Panc1 (cell line): ENCODE measurements around the gene PEX7. TPM values are rescaled to one million over a fixed set of nuclear protein-coding genes. Genes with fewer than 3 reads are reported as not detected.

Experiments used
- ATAC-seq: fragments of 200-7000 bp; cut with Tn5 transposase; 2 replicates; pipeline ENCODE4 v1.9.1; 2020; ENCODE audit warnings: mild to moderate bottlenecking, moderate library complexity
- BruUV-seq: library from RNA; stranded (reverse); fragments of 400-500 nt; replicated peaks from 2 replicates; lab custom pipeline; 2021; lab: Mats Ljungman, UMichigan
- CTCF ChIA-PET: fragments of 300-600 bp; sonication (Branson Sonifier 250); formaldehyde crosslinking; loops from one replicate; lab custom pipeline; 2022; ENCODE audit warnings: antibody characterized with exemption; lab: Charles Lee
- POLR2A ChIA-PET: fragments of 300-600 bp; sonication (Branson Sonifier 250); formaldehyde crosslinking; loops from one replicate; lab custom pipeline; 2022; ENCODE audit warnings: antibody characterized with exemption; lab: Charles Lee
- DNase-seq: peaks from one replicate; pipeline ENCODE4 v3.0.0-alpha.2; 2010; ENCODE audit warnings: low read depth, low spot score
- H3K27ac ChIP-seq: 2 replicates; pipeline ENCODE4 v1.5.1; 2011; ENCODE audit warnings: mild to moderate bottlenecking, low read length, inconsistent platforms
- H3K27me3 ChIP-seq: fragments of 200-500 bp; sonication (Bioruptor generic); 2 replicates; pipeline ENCODE4 v1.6.0; 2014; ENCODE audit warnings: low read length, inconsistent platforms; ENCODE audit not compliant: control insufficient read depth, insufficient read depth
- H3K36me3 ChIP-seq: fragments of 200-500 bp; sonication (Bioruptor generic); 2 replicates; pipeline ENCODE4 v1.5.1; 2014; ENCODE audit warnings: inconsistent platforms, mild to moderate bottlenecking, low read length, moderate library complexity; ENCODE audit not compliant: control insufficient read depth, insufficient read depth
- H3K4me1 ChIP-seq: 2 replicates; pipeline ENCODE4 v1.5.1; 2011; ENCODE audit warnings: inconsistent platforms, mild to moderate bottlenecking, low read length, moderate library complexity; ENCODE audit not compliant: control insufficient read depth, insufficient read depth
- H3K4me3 ChIP-seq, 2 experiments: 2 replicates each; pipeline ENCODE4 v1.5.1; 2011 to 2012; ENCODE audit warnings: low read depth in 2 of 2, low read length in 2 of 2, mild to moderate bottlenecking in 2 of 2, inconsistent platforms in 1 of 2, moderate library complexity in 1 of 2
- H3K9me3 ChIP-seq: fragments of 200-500 bp; sonication (Bioruptor generic); 2 replicates; pipeline ENCODE4 v1.5.1; 2014; ENCODE audit warnings: low read depth, mild to moderate bottlenecking, inconsistent platforms, low read length, moderate library complexity; ENCODE audit not compliant: control insufficient read depth, insufficient read depth
- POLR2AphosphoS5 ChIP-seq: IDR thresholded peaks from 2 replicates; pipeline ENCODE4 v1.6.1; 2012; ENCODE audit warnings: mild to moderate bottlenecking, low read depth, low read length, moderate library complexity
- SIN3A ChIP-seq: IDR thresholded peaks from 2 replicates; pipeline ENCODE4 v1.6.1; 2012; ENCODE audit warnings: low read depth, mild to moderate bottlenecking, low read length, moderate library complexity, borderline replicate concordance; ENCODE audit not compliant: insufficient read depth
- TCF7L2 ChIP-seq: IDR thresholded peaks from 2 replicates; pipeline ENCODE4 v1.6.1; 2011; ENCODE audit warnings: mild to moderate bottlenecking, low read depth, low read length, inconsistent platforms
- in situ Hi-C: cut with HindIII; loops from 2 replicates; pipeline ENCODE4 v1.10.0; 2016; ENCODE audit warnings: low sequenced_read_pairs, low pct_unique_long_range_greater_than_20kb
- intact Hi-C: fragments of 100-400 bp; cut with micrococcal nuclease; formaldehyde crosslinking; loops from one replicate; pipeline ENCODE4 v1.10.0; 2022; ENCODE audit not compliant: unreplicated experiment
- total RNA-seq: library from RNA; stranded (reverse); gene quantifications from one replicate; pipeline ENCODE4 v1.2.1, GENCODE V29; 2021; ENCODE audit not compliant: unreplicated experiment
- TF ChIP-seq, protein P1 (sequence below), 2 experiments: IDR thresholded peaks; 2 replicates each; pipeline ENCODE4 v1.6.1; 2011 to 2012; ENCODE audit warnings: low read depth in 2 of 2, control low read depth in 1 of 2, low read length in 1 of 2, mild to moderate bottlenecking in 1 of 2, moderate library complexity in 1 of 2; ENCODE audit not compliant: insufficient read depth in 1 of 2
- TF ChIP-seq, protein P2 (sequence below): fragments of 450-650 bp; IDR thresholded peaks from 2 replicates; pipeline ENCODE4 v1.5.1; 2017; ENCODE audit warnings: mild to moderate bottlenecking

Gene PEX7
- total RNA-seq, 1 experiment from 2014 or later, result 8.8 TPM

DNA sequence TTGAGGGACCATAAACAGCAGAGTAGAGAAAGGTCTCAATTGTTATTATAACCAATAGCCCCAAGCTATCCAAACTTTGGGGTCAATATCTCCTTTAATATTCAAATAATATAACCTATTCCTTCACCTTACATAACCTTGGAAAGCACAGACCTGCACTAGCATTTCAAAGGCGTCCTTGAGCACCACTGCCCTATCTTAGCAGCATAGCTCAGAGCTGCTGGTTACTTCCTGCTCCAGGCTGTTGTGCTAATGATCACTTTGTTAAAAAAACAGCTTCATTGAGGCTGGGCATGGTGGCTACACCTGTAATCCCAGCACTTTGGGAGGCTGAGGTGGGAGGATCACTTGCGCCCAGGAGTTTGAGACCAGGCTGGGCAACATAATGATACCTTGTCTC, 110.2 kb downstream of the PEX7 start:
- intact Hi-C loops (no loop called here), in situ Hi-C loops (no loop called here)
- Histone ChIP-seq H3K27ac (no peak overlapping the region), H3K4me3 (no peak overlapping the region), H3K36me3 (no peaks in the 10 kb centered on the region), H3K9me3 (no peaks in the 10 kb centered on the region), H3K27me3 (peaks cover 7% of the 10 kb centered on the region; the same call in 1 of the 2 replicates), H3K4me1 (no peaks in the 10 kb centered on the region)
- ChIA-PET CTCF (no interaction called here), POLR2A (interaction anchor here (0.7 kb wide), 1 partner anchor 44 kb away, joined by 3 read pairs; no protein-coding TSS in a partner anchor)
- TF ChIP-seq, protein P1, sequence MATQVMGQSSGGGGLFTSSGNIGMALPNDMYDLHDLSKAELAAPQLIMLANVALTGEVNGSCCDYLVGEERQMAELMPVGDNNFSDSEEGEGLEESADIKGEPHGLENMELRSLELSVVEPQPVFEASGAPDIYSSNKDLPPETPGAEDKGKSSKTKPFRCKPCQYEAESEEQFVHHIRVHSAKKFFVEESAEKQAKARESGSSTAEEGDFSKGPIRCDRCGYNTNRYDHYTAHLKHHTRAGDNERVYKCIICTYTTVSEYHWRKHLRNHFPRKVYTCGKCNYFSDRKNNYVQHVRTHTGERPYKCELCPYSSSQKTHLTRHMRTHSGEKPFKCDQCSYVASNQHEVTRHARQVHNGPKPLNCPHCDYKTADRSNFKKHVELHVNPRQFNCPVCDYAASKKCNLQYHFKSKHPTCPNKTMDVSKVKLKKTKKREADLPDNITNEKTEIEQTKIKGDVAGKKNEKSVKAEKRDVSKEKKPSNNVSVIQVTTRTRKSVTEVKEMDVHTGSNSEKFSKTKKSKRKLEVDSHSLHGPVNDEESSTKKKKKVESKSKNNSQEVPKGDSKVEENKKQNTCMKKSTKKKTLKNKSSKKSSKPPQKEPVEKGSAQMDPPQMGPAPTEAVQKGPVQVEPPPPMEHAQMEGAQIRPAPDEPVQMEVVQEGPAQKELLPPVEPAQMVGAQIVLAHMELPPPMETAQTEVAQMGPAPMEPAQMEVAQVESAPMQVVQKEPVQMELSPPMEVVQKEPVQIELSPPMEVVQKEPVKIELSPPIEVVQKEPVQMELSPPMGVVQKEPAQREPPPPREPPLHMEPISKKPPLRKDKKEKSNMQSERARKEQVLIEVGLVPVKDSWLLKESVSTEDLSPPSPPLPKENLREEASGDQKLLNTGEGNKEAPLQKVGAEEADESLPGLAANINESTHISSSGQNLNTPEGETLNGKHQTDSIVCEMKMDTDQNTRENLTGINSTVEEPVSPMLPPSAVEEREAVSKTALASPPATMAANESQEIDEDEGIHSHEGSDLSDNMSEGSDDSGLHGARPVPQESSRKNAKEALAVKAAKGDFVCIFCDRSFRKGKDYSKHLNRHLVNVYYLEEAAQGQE (IDR thresholded peaks at IDR 0.05; ENCODE audit: insufficient read depth in 1 of 2, low read depth in 2 of 2, low read length in 1 of 2), result no peak
- TF ChIP-seq SIN3A (no peak), POLR2AphosphoS5 (no peak), TCF7L2 (no peak)
- TF ChIP-seq, protein P2, sequence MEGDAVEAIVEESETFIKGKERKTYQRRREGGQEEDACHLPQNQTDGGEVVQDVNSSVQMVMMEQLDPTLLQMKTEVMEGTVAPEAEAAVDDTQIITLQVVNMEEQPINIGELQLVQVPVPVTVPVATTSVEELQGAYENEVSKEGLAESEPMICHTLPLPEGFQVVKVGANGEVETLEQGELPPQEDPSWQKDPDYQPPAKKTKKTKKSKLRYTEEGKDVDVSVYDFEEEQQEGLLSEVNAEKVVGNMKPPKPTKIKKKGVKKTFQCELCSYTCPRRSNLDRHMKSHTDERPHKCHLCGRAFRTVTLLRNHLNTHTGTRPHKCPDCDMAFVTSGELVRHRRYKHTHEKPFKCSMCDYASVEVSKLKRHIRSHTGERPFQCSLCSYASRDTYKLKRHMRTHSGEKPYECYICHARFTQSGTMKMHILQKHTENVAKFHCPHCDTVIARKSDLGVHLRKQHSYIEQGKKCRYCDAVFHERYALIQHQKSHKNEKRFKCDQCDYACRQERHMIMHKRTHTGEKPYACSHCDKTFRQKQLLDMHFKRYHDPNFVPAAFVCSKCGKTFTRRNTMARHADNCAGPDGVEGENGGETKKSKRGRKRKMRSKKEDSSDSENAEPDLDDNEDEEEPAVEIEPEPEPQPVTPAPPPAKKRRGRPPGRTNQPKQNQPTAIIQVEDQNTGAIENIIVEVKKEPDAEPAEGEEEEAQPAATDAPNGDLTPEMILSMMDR, result no peak
- ATAC-seq (no peak), DNase-seq (no peak)
- BruUV-seq, result no TSS peak

DNA sequence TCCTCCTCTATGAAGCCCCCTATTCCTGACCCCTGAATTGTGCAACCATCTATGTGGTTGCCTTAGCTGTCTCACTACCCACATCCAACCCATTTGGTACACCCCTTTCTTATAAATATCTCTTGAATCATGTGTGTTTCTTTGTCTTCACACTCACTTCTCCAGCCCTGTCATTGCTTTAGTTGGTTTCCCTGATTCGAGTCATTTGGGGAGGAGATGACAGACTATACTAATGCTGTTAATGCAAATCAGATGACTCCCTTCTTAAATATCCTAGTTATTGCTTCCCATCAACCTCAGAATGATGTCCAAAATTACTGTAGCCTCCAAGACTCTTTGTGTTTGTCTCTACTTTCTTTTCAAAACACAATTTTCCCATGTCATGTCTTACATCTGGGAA, 122.7 kb downstream of the PEX7 start:
- Histone ChIP-seq H3K27ac (no peak overlapping the region), H3K4me1 (no peaks in the 10 kb centered on the region), H3K36me3 (no peaks in the 10 kb centered on the region), H3K9me3 (no peaks in the 10 kb centered on the region), H3K27me3 (peaks cover 5% of the 10 kb centered on the region; the same call in 1 of the 2 replicates), H3K4me3 (no peak overlapping the region)
- ATAC-seq, result no peak
- TF ChIP-seq SIN3A, result no peak
- no peak for TF ChIP-seq POLR2AphosphoS5
- TF ChIP-seq, protein P1 (IDR thresholded peaks at IDR 0.05; ENCODE audit: insufficient read depth in 1 of 2, low read depth in 2 of 2, low read length in 1 of 2), result no peak
- TF ChIP-seq TCF7L2, result no peak
- TF ChIP-seq, protein P2, result no peak
- ChIA-PET CTCF (no interaction called here), POLR2A (no interaction called here)
- intact Hi-C loops, result no loop called here
- no TSS peak for BruUV-seq
- in situ Hi-C loops, result no loop called here
- DNase-seq, result no peak
